Mesendoderm (in vitro differentiated cells): ENCODE data around the gene CORO2B.

Experiments used
- DNase-seq: peaks from one replicate; pipeline ENCODE4 v3.0.0; 2013
- H2AK5ac ChIP-seq: 2 replicates; pipeline ENCODE4 v1.6.1; 2013; ENCODE audit warnings: low read length, inconsistent platforms
- H2BK120ac ChIP-seq: 2 replicates; pipeline ENCODE4 v1.6.1; 2013; ENCODE audit warnings: low read depth, mild to moderate bottlenecking, low read length, moderate library complexity, mixed read lengths
- H2BK15ac ChIP-seq: replicated peaks from 2 replicates; pipeline ENCODE4 v1.6.1; 2013; ENCODE audit warnings: low read depth, mild to moderate bottlenecking, moderate library complexity
- H2BK5ac ChIP-seq: 2 replicates; pipeline ENCODE4 v1.6.1; 2013; ENCODE audit warnings: low read length, inconsistent platforms
- H3K18ac ChIP-seq: 2 replicates; pipeline ENCODE4 v1.6.1; 2013; ENCODE audit warnings: mild to moderate bottlenecking, low read length, mixed read lengths
- H3K23ac ChIP-seq: one replicate; pipeline ENCODE4 v1.6.1; 2013; ENCODE audit warnings: low read length
- H3K27ac ChIP-seq: 2 replicates; pipeline ENCODE4 v1.5.1; 2013; ENCODE audit warnings: low read depth, mild to moderate bottlenecking, inconsistent platforms, low read length, moderate library complexity
- H3K27me3 ChIP-seq: 2 replicates; pipeline ENCODE4 v1.6.1; 2013; ENCODE audit warnings: low read length, control low read depth, mild to moderate bottlenecking, inconsistent platforms; ENCODE audit not compliant: insufficient read depth, poor library complexity
- H3K36me3 ChIP-seq: 2 replicates; pipeline ENCODE4 v1.6.1; 2013; ENCODE audit warnings: low read length, inconsistent platforms; ENCODE audit not compliant: control insufficient read depth, insufficient read depth
- H3K4ac ChIP-seq: one replicate; pipeline ENCODE4 v1.6.1; 2013; ENCODE audit warnings: low read depth, mild to moderate bottlenecking, low read length, moderate library complexity
- H3K4me1 ChIP-seq: 2 replicates; pipeline ENCODE4 v1.6.1; 2013; ENCODE audit warnings: low read depth, low read length, inconsistent platforms; ENCODE audit not compliant: control insufficient read depth
- H3K4me2 ChIP-seq: 2 replicates; pipeline ENCODE4 v1.6.1; 2013; ENCODE audit warnings: low read length
- H3K4me3 ChIP-seq: 2 replicates; pipeline ENCODE4 v1.5.1; 2013; ENCODE audit warnings: mild to moderate bottlenecking, low read length
- H3K56ac ChIP-seq: one replicate; pipeline ENCODE4 v1.6.1; 2013; ENCODE audit warnings: low read length
- H3K79me1 ChIP-seq: 2 replicates; pipeline ENCODE4 v1.6.1; 2013; ENCODE audit warnings: low read length, inconsistent platforms
- H3K79me2 ChIP-seq: 2 replicates; pipeline ENCODE4 v1.6.1; 2013; ENCODE audit warnings: mild to moderate bottlenecking, low read length; ENCODE audit not compliant: control insufficient read depth, insufficient read depth
- H3K9ac ChIP-seq: 2 replicates; pipeline ENCODE4 v1.6.1; 2013; ENCODE audit warnings: low read length, inconsistent platforms
- H4K5ac ChIP-seq: one replicate; pipeline ENCODE4 v1.6.1; 2013; ENCODE audit warnings: low read length
- H4K8ac ChIP-seq: one replicate; pipeline ENCODE4 v1.6.1; 2013; ENCODE audit warnings: low read depth, mild to moderate bottlenecking, control low read depth, low read length, moderate library complexity
- WGBS: extraction: QIAGEN DNeasy Blood & Tissue Kit; methylation state at CpG from one replicate; pipeline ENCODE4 v1.1.7; 2013; ENCODE audit warnings: low lambda C conversion rate, missing lambda C conversion rate; ENCODE audit not compliant: insufficient coverage; ENCODE audit errors: extremely low coverage; 5-methylcytosine and 5-hydroxymethylcytosine counted together

CORO2B gene

GRCh38 chr15:68593828-68594532 lies 15.2 kb downstream of the CORO2B start:
- DNase-seq, result no peak
- peaks cover 3% of the 10 kb centered on the region for H3K4me1 ChIP-seq
- H3K18ac ChIP-seq, result no peak overlapping the region
- H3K27me3 ChIP-seq, result no peaks in the 10 kb centered on the region
- H2BK120ac ChIP-seq, result no peak overlapping the region
- H4K5ac ChIP-seq, result no peak overlapping the region
- no peak overlapping the region for H3K56ac ChIP-seq
- H3K79me2 ChIP-seq, result no peaks in the 10 kb centered on the region
- no peak overlapping the region for H2AK5ac ChIP-seq
- no peak overlapping the region for H2BK5ac ChIP-seq
- no peak overlapping the region for H2BK15ac ChIP-seq
- no peak overlapping the region for H3K4me3 ChIP-seq
- H4K8ac ChIP-seq, result no peak overlapping the region
- no peak overlapping the region for H3K4me2 ChIP-seq
- H3K9ac ChIP-seq, result no peak overlapping the region
- peaks cover 1% of the 10 kb centered on the region for H3K79me1 ChIP-seq
- no peaks in the 10 kb centered on the region for H3K36me3 ChIP-seq
- H3K4ac ChIP-seq, result no peak overlapping the region
- H3K27ac ChIP-seq, result no peak overlapping the region
- WGBS, result no CpG with 5 or more reads among the region's 5 CpGs
- H3K23ac ChIP-seq, result no peak overlapping the region

- H3K56ac ChIP-seq, result no peak overlapping the region
- H3K4me2 ChIP-seq, result no peak overlapping the region
- no peaks in the 10 kb centered on the region for H3K79me2 ChIP-seq
- no peaks in the 10 kb centered on the region for H3K4me1 ChIP-seq
- no peak overlapping the region for H3K9ac ChIP-seq
- H3K18ac ChIP-seq, result no peak overlapping the region
- H3K79me1 ChIP-seq, result peaks cover 1% of the 10 kb centered on the region
- H2BK15ac ChIP-seq, result no peak overlapping the region
- no peaks in the 10 kb centered on the region for H3K27me3 ChIP-seq
- H3K4ac ChIP-seq, result no peak overlapping the region
- H3K4me3 ChIP-seq, result no peak overlapping the region
- no peak overlapping the region for H2AK5ac ChIP-seq
- H3K27ac ChIP-seq, result no peak overlapping the region
- H3K36me3 ChIP-seq, result no peaks in the 10 kb centered on the region
- no peak for DNase-seq
- no peak overlapping the region for H3K23ac ChIP-seq
- H2BK120ac ChIP-seq, result no peak overlapping the region
- H4K5ac ChIP-seq, result no peak overlapping the region
- no CpG with 5 or more reads among the region's 6 CpGs for WGBS
- no peak overlapping the region for H4K8ac ChIP-seq
- H2BK5ac ChIP-seq, result no peak overlapping the region
Measured at GRCh38 chr15:68594533-68595259, 15.9 kb downstream of the CORO2B start.

GRCh38 chr15:68595260-68595564 lies 16.4 kb downstream of the CORO2B start:
- no peak overlapping the region for H3K4ac ChIP-seq
- H3K4me3 ChIP-seq, result no peak overlapping the region
- no peak overlapping the region for H3K4me2 ChIP-seq
- H3K56ac ChIP-seq, result no peak overlapping the region
- no peak overlapping the region for H2BK120ac ChIP-seq
- H3K23ac ChIP-seq, result no peak overlapping the region
- peaks cover 2% of the 10 kb centered on the region for H3K4me1 ChIP-seq
- H3K79me2 ChIP-seq, result no peaks in the 10 kb centered on the region
- no peaks in the 10 kb centered on the region for H3K27me3 ChIP-seq
- peaks cover 1% of the 10 kb centered on the region for H3K79me1 ChIP-seq
- WGBS, result no CpG with 5 or more reads among the region's 3 CpGs
- no peak overlapping the region for H3K9ac ChIP-seq
- no peak overlapping the region for H4K8ac ChIP-seq
- H4K5ac ChIP-seq, result no peak overlapping the region
- H3K27ac ChIP-seq, result no peak overlapping the region
- no peak overlapping the region for H3K18ac ChIP-seq
- no peak overlapping the region for H2BK5ac ChIP-seq
- DNase-seq, result no peak
- no peaks in the 10 kb centered on the region for H3K36me3 ChIP-seq
- H2BK15ac ChIP-seq, result no peak overlapping the region
- no peak overlapping the region for H2AK5ac ChIP-seq

- H3K4me3 ChIP-seq, result no peak overlapping the region
- H3K23ac ChIP-seq, result no peak overlapping the region
- no peaks in the 10 kb centered on the region for H3K27me3 ChIP-seq
- no peak overlapping the region for H2BK5ac ChIP-seq
- H2BK15ac ChIP-seq, result no peak overlapping the region
- peaks cover 3% of the 10 kb centered on the region for H3K4me1 ChIP-seq
- no peak overlapping the region for H4K5ac ChIP-seq
- peaks cover 1% of the 10 kb centered on the region for H3K79me1 ChIP-seq
- no peaks in the 10 kb centered on the region for H3K36me3 ChIP-seq
- no CpG with 5 or more reads among the region's 17 CpGs for WGBS
- no peak for DNase-seq
- no peak overlapping the region for H2AK5ac ChIP-seq
- H3K56ac ChIP-seq, result no peak overlapping the region
- no peak overlapping the region for H3K27ac ChIP-seq
- no peak overlapping the region for H3K9ac ChIP-seq
- no peak overlapping the region for H3K4ac ChIP-seq
- no peak overlapping the region for H3K4me2 ChIP-seq
- H3K79me2 ChIP-seq, result no peaks in the 10 kb centered on the region
- H2BK120ac ChIP-seq, result no peak overlapping the region
- H4K8ac ChIP-seq, result no peak overlapping the region
- H3K18ac ChIP-seq, result no peak overlapping the region
Measured at GRCh38 chr15:68595761-68596160, 17.0 kb downstream of the CORO2B start.

GRCh38 chr15:68596691-68597090 lies 17.9 kb downstream of the CORO2B start:
- H3K79me1 ChIP-seq, result peaks cover 1% of the 10 kb centered on the region
- no peak overlapping the region for H2BK15ac ChIP-seq
- H3K4me3 ChIP-seq, result no peak overlapping the region
- H4K5ac ChIP-seq, result no peak overlapping the region
- no peaks in the 10 kb centered on the region for H3K36me3 ChIP-seq
- H3K4me1 ChIP-seq, result peaks cover 6% of the 10 kb centered on the region
- H3K27ac ChIP-seq, result no peak overlapping the region
- no peaks in the 10 kb centered on the region for H3K79me2 ChIP-seq
- H3K27me3 ChIP-seq, result no peaks in the 10 kb centered on the region
- no peak overlapping the region for H3K23ac ChIP-seq
- DNase-seq, result no peak
- H3K9ac ChIP-seq, result no peak overlapping the region
- H2BK120ac ChIP-seq, result no peak overlapping the region
- no peak overlapping the region for H3K18ac ChIP-seq
- no peak overlapping the region for H4K8ac ChIP-seq
- H3K56ac ChIP-seq, result no peak overlapping the region
- WGBS, result no CpG with 5 or more reads among the region's 9 CpGs
- H2BK5ac ChIP-seq, result no peak overlapping the region
- H2AK5ac ChIP-seq, result no peak overlapping the region
- H3K4ac ChIP-seq, result no peak overlapping the region
- H3K4me2 ChIP-seq, result no peak overlapping the region
